NOMO-1 treated with DMSO at 0.1 percent for 48 hours (cell line): Measurements from ENCODE around the gene PNPLA2.

Source experiments
- DNase-seq: peaks from one replicate; lab custom pipeline; 2025; ENCODE audit not compliant: unreplicated experiment; lab: John Stamatoyannopoulos, UW

Gene PNPLA2

DNA sequence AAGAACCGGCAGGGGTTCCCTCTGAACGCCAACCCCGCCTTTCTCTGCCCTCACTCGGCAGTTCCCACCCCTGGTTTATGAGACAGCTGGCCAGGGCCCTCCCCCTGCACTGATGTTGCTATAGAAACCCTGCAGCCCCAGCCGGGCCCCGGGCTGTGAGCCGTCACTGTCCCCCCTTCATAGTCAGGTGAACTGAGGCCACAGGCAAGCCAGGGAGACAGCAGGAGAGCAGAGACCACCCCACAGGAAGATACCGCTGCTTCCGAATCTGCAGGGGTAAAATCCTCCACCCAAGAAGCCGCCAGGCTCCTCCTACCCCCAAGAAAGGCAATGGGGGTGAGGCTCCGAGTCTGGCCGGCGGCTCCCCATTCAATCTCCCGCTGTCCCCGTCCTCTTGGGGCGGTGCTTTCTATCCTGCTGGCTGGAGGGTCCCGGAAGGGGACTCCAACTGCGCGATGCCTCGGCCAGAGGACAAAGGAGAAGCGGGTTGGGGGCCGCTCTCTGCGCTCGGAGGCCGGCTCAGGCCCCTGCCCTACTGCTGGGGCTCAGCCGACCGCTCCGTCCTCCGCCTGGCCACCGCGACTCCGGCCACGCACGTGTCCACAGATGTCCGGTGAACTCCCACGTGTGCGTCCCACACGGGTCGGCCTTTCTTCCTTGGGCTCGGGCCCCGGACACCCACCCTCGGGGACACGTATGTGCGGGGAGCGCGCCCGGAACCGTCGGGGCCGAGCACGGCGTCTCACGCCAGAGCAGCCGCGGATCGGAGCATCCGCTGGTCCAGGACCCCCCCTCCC lies 21.2 kb upstream of the PNPLA2 start:
- DNase-seq, result peak; percentile 71

DNA sequence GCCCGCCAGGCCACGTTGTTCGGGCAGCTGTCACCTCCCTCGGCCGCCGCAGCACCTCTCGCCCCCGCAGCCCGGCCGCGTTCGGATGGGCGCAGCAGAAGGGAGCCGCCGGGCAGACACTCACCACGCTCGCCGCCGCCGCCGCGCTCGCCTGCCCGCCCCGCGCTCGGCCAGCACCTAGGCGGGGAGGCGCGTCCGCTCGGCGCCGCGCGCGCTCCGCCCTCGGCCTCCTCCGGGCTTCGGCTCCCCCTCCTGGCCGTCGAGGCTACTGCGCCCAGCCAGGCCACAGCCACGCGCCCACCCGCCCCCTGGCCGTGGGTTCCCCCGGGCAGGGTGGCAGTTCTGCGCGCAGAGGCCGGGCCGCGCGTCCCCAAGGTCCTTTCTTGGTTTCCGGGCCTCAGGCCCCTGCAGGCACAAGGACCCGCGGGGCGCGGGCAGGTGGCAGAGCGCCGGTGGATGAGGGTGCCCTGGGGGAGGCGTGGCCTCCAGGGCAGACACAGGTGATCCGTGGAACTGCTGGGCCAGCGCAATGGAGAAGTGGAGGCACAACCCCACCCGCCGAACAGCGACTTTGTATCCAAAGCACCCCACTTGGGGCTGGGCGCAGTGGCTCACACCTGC lies 20.5 kb upstream of the PNPLA2 start, which contains the start of gene SLC25A22:
Gene SLC25A22 (minus strand): TSS at position 189 of the 621 bp plus-strand sequence. CDS start 3,275 bp downstream, outside the sequence.
- peak; percentile 79 for DNase-seq

DNA sequence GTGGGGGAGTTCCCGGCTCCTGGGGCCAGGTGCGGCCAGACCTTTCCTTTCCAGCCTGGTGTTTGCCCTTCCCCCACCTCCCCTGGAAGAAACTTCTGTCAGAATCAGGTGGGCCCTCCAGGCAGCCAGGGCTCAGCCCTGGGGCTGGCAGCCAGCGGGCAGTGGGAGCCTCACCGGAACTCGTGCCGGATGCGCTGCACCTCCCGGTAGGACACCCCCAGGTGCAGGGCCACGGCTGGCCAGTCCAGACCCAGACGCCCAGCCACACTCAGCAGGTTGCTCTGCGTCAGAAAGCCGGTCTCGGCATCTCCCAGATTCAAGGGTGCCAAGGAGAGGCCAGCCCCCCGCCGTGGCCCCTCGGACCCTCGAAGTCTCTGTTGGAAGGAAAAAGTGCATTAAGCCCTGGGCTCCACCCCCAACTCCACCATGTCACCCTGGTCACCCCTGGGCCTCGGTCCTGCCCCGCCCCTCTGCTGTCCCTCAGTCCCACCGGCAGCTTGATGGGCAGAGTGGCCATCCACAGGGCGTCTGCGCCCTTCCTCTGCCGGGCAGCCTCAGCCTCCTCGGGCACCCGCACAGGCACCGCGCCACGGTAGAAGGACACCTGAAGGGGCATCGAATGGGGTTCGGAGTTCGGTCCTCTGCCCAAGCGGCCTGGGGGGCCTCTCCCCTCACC lies 18.9 kb upstream of the PNPLA2 start:
- no peak for DNase-seq

DNA sequence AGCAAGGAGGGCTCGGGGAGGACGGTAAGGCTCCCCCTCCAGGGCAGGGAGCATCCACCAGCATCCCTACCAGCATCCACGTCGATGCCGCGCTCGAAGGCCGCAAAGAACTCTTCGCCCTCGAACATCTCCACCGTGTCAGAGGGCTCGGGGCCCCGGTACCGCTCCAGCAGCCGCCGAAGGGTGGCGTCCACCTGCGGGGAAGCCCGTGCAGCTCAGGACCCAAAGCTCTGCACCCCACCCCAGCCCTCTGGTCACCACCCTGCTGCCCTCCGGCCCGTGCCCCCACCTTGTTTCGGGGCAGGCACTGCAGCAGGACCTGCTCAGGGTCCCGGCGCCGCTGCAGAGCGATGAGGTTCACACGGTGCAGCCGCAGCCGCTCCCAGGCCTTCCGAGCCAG lies 18.2 kb upstream of the PNPLA2 start:
- no peak for DNase-seq

DNA sequence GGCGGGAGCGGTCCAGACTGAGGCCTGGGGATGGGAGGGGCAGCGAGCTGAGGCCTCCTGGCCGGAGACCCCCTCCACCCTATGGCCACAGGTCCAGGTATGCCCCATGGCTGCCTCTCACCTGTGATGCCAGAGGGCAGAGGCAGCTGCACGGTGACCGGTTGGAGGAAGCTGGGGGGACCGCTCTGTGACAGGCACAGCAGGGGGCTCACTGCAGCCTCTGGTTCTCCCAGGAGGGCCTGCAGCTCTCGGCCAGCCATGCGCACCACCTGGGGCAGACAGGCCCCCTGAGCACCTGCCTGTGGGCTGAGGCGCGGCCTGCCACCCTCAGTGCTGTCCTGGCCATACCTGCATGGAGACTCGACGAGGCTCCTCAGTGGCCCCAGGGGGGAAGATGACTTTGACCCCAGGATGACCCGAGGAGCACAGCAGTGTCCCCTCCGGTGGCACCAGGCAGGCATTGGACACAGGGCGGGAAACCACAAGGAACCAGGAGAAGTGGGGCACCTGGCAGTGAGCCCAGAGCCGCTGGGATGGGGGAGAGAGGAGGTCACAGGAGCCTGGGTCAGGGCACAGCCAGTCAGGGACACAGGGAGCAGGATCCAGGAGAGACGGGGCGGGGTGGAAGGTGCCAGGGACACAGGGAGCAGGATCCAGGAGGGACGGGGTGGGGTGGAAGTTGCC lies 17.5 kb upstream of the PNPLA2 start:
- DNase-seq, result no peak

DNA sequence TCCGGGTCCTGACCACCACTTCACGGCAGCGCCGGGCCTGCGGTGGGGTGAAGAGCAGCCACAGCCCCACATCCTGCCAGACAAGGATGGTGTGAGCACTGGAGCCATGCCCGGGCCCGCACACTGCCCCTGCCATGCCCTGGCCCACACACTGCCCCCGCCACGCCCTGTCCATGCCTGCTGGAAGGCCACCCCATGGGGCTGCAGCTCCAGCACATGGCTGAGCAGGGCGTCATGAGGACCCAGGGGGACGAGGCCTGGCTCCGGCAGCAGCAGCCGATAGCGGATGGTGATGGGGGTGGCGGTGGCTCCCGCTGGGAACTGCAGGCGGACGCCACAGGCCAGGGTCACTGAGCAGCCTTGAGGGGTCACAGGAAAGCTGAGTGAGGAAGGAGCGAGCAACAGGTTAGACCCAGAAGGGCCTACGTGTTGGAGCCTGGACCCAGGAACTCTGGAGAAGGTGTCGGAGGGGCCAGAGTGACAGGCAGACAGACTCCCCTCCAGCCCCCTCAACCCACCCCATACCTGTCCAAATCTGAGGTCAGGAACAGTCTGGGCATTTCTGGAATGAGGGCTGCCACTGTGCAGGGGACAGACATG lies 16.6 kb upstream of the PNPLA2 start:
- DNase-seq, result no peak

DNA sequence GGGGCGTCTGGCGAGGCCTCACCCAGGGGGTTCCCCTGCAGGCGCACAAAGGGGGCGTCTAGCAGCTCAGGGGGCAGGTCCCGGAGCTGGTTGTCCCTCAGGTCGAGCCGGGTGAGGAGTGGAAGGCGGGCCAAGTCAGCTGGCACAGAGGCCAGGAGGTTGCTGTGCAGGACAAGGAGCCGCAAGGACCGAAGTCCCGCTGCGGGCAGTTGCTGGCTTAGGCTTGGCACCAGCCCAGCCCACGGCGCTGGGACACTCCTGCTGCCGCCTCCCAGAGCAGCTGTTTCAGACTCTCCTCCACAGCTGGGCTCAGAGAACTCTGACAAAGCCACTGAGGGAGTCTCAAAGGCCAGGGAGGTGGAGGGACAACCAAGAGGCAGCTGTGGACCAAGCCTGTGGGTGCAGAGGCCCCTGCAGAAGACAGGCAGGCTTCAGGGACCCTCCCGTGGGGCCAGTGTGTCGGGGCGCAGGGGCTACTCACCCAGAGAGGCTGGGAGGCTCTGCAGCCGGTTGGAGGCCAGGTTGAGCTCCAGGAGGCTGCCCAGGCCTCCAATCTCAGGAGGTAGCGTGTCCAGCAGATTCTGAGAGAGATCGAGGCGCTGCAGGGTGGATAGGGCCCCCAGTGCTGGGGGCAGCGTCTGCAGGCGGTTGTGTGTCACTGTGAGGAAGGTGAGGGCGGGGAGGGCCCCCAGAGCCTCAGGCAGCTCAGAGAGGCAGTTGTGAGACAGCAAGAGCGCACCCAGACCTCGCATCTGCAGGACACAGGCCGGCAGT lies 15.8 kb upstream of the PNPLA2 start:
- no peak for DNase-seq

DNA sequence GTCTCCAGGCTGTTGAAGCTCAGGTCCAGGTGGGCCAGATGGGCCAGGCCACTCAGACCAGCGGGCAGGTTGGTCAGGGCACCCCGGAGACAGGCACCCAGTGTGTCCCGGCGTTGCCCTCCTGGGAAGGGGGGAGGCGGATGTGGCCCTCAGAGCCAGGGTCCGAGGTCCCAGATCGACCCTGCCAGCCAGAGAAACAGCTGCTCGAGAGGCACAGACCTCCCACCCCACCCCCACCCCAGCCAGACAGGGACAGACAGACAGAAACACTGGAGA lies 15.3 kb upstream of the PNPLA2 start:
- DNase-seq, result no peak

DNA sequence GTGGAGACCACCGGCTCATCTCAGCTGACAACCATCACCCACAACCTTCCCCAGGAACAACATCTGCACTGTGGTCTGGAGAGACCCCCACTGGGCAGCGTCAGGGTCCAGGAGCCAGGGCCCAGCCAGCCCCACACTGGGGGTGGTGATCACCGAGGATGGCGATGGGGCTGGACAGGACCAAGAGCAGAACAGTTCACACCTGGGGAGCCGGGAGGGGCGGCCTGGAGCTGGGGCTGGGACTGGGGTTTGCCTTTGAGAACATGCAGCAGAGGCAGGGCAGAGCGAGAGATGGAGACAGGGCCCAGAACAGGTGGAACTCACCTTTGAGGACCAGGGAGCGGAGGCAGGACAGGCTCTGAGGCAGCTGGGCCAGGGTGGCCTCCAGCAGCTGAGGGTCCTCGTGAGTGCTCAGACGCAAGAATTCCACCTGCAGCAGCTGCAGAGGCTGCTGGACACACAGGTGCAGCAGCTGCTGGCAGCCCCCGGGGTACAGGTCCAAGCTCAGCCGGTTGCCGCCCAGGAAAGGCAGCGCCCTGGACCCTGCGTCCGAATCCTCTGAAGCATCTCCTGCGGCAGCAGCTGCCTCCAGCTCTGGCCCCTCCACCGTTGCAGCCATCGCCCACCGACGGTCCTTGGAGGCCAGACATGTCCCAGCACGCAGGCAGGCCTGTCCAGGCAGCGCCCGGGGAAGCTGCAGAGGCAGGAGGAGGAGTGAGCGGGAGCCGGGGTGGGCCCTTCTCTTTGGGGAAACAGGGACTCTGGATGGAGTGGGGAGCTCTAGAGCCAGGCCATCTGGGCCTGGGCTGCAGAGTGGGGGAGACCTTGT lies 14.7 kb upstream of the PNPLA2 start:
- DNase-seq, result no peak

DNA sequence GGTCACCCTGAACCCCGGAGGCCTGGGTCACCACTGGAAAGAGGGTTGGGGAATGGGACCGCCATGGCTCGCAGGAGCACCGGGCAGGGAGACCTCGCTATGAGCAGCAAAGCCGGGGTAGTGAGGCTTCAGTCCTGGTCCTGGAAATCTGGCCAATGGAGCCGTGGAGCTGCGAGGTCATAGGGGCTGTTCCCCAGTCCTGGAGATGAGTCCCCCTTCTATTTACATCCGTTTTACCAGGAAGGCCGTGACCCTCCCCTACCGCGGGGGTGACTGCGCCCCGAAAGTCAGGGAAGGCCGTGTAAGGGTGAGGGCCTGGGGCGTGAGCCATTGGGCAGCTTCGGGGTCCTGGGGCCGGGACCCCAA lies 14.1 kb upstream of the PNPLA2 start:
- no peak for DNase-seq

DNA sequence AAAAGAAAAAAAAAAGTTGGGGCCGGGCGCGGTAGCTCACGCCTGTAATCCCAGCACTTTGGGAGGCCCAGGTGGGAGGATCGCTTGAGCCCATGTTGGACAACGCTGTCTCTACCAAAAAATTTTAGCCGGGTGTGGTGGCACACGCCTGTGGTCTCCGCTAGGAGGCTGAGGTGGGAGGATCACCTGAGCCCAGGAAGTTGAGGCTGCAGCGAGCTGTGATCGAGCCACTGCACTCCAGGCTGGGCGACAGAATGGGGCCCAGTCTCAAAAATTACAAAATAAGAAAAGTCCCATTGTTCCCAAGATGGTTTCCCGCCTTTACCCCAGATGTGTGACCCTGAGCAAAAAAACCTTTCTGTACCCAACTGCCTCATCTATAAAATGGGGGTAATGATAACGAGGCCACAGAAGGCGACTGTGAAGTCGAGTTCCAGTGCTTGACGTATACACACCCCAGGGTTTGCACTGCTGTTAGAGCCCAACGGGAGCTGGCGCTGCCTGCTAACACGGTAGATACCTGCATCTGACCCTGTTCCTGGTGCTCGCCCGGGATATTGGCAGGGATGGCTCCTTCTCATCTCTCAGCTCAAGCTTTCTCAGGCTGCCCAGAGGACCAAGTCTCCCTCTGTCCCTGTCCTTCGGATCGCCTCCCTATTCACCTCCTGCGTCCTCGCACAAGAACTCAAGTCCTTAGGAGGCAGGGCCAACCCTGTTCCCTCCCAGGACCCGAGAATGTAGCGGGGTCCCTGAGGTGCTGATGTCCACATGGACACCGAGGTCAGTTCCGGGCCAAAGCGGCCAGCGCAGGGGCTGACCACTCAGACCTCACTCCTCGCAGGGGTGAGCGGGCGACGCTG lies 10.1 kb upstream of the PNPLA2 start:
- peak; percentile 37 for DNase-seq

DNA sequence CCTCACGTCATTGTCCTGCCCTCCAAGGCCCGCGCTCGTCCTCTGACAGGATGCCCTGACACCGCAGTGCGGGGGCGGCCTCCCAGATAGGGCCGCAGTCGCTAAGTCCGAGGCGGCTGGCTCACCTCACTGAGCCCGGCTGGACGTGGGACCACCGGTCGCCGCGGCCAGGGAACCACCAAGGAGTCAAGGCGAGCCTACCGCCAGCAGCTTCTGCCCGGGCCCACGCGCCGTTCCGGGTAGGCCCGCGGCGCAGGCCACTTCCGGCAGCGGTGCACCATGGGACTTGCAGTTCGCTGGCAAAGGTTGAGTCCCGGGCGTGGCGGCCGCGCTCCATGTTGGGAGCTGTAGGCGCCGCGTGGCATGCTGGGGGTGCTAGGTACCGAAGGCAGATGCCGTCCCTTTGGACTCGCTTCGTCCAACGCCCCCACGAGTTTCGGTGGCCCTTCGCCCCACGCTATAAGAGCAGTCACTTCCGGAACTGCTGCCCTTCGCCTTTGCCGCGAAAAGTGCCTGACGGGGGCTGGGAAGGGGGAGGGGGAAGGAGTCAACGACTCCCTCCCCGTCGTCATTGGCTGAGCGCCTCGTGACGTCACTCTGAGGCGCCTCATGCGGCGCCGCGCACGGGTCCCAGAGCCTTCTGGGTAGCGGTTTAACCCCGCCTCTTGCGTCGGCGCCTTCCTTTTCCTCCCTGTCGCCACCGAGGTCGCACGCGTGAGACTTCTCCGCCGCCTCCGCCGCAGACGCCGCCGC lies 9.3 kb upstream of the PNPLA2 start, which contains the start of gene RPLP2:
Gene RPLP2 (plus strand): TSS at position 681 of the 753 bp plus-strand sequence. CDS start 268 bp downstream, outside the sequence.
- peak; percentile 92 for DNase-seq

DNA sequence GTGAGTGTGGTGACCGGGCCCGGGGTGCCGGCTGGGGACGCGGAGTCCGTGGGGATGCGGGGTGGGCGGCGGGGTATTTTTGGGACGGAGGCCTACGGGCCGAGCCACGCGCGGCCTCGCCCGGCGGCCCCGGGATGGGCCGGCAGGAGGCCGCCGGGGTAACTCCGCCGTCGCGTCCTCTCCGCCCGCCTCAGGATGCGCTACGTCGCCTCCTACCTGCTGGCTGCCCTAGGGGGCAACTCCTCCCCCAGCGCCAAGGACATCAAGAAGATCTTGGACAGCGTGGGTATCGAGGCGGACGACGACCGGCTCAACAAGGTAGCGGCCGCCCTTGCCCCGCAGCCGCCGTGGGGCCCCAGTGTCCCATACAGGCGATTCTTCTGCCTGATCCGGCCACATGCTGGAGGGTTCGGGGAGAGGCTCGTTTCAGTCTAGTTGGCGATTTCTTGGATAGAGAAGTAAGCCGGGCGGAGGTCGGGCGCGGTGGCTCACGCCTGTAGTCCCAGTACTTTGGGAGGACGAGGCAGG lies 8.6 kb upstream of the PNPLA2 start:
- DNase-seq, result no peak

DNA sequence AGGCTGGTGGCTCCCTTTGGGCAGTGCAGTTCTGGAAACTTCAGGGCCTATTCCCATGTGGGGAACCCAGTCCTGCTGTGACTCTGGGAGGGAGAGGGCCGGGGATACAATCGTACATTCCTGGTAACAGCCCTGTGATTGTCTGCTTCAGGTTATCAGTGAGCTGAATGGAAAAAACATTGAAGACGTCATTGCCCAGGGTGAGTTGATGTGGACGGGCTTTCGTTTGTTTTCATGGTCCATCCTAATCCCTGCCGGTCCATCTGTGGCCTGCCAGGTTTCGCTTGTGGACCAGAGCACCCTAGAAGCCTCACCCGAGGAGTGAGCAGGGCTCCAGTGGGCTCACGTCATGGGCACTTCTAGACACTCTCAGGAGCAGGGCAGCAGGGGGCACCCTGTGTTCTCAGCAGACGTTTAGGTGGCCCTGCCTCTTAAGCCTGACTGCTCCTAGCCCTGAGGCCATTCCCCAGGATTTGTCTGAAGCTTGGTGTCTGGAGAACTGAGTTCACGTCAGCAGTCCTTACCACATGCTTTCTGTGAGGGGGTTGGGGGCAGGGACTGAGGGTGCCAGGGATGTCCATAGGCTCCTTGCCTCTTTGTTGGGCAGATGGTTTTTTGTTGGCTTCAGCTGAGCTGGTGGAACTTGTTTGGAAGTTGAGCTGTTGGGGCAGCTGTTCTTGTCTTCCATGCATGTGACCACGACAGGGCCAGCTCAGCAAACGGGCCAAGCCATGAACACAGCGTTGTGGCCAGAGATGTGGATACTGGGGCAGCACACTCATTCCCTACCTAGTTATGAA lies 7.1 kb upstream of the PNPLA2 start:
- DNase-seq, result no peak

DNA sequence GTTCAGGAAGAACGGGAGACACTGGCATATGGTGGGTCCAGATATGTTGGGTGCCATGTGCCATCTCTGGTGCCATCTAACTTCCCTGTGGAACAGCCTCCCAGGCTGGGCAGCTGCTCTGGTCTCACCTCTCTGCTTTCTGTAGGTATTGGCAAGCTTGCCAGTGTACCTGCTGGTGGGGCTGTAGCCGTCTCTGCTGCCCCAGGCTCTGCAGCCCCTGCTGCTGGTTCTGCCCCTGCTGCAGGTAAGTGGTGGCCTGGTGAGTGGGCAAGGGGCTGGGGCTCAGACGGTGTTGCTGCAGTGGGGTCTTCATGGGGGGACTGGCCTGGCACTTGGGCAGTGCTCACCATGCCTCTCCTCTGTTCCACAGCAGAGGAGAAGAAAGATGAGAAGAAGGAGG lies 6.3 kb upstream of the PNPLA2 start:
- no peak for DNase-seq

DNA sequence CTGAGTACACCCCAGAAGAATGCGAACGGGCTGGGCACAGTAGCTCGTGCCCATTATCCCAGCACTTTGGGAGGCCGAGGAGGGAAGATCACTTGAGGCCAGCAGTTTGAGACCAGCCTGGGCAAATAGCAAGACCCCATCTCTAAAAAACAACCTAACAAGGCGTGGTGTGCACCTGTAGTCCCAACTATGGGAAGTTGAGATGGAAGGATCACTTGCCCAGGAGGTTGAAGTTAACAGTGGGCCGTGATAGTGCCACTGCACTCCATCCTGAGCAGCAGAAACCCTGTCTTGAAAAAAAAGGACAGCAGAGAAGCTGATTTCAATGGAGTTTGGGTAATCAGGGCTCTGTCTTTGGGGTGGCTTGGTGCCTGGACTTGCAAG lies 5.7 kb upstream of the PNPLA2 start:
- no peak for DNase-seq
